C4-2B (cell line): ENCODE results near the gene SLC2A8.

Experiments
- H3K27ac ChIP-seq: fragments of 450-650 bp; 2 replicates; pipeline ENCODE4 v1.5.1; 2017
- ZFX ChIP-seq: fragments of 450-650 bp; IDR thresholded peaks from 2 replicates; pipeline ENCODE4 v1.6.1; 2017
- TF ChIP-seq, protein P1 (sequence below): fragments of 450-650 bp; conservative IDR thresholded peaks from 2 replicates; pipeline ENCODE4 v1.5.1; 2017; ENCODE audit warnings: mild to moderate bottlenecking

Gene SLC2A8

DNA sequence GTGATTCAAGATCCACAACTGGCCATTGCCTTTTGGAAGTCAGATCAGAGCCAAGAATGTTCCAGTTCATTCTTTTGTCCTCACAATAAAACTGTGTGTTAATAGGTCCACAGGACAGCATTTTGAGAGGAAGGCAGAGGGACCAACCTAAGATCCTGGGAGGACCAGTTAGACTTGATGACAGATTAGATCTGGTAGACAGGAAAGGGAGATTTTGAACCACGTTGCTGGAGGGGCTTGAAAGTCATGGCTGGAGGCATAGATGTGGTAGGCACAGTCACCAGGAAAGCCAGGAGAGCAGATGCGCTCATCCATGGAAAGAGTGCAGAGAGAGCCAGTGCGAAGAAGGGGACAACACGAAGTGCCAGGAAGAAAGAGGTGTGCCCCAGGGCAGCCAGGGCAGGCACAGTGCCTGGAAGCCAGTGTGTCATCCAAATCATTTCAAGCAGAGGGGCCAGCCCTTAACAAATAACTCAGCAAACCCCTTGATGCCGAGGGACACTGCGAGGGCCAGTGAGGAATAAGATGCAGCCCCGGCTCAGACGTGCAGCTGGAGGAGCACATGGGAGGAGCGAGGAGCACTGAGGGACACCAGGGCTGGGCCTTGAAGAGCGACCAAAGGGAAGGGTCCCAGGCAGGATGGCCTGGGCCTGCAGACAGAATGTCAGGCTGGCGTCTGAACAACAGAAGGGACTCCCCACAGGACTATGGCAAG, 12.8 kb upstream of the SLC2A8 start:
- TF ChIP-seq, protein P1, sequence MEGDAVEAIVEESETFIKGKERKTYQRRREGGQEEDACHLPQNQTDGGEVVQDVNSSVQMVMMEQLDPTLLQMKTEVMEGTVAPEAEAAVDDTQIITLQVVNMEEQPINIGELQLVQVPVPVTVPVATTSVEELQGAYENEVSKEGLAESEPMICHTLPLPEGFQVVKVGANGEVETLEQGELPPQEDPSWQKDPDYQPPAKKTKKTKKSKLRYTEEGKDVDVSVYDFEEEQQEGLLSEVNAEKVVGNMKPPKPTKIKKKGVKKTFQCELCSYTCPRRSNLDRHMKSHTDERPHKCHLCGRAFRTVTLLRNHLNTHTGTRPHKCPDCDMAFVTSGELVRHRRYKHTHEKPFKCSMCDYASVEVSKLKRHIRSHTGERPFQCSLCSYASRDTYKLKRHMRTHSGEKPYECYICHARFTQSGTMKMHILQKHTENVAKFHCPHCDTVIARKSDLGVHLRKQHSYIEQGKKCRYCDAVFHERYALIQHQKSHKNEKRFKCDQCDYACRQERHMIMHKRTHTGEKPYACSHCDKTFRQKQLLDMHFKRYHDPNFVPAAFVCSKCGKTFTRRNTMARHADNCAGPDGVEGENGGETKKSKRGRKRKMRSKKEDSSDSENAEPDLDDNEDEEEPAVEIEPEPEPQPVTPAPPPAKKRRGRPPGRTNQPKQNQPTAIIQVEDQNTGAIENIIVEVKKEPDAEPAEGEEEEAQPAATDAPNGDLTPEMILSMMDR = no peak
- TF ChIP-seq ZFX = no peak
- H3K27ac ChIP-seq = no peak overlapping the region; the same call in 1 of the 2 replicates

DNA sequence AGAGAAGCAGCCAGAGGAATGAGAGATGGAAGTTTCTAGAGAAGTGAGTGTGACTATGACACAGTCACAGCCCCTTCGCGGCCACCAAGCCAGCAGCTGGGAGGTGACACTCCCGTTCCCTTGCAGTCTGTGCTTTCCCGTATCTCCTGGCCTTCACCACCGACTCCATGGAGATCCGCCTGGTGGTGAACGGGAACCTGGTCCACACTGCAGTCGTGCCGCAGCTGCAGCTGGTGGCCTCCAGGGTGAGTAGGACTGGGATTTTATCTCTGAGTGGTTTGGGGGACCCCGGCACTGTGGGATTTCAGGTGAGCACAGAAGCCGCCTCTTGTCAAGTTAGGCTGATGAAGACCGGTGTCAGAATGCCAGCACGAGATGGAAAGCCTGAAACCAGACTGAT, 12.1 kb upstream of the SLC2A8 start:
- TF ChIP-seq ZFX = no peak
- TF ChIP-seq, protein P1 = no peak

DNA sequence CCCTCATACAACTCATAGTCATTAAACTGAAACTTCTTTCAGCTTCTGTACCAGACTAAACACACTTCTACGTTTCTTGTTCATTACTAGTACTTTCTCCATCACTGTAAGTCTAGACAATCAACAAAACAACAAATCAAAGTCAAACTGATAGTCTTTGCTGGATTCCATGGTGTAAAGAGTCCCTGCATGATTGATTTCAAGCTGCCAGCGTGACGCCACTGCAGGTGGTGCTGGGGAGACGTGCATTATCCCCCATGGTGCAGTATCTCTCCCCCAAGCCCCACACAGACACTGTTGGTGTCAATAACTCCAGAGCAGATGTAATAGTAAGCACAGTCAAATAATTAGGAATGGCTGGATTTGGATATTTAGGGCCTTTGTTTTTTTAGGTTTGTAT, 10.7 kb upstream of the SLC2A8 start:
- TF ChIP-seq, protein P1 = no peak
- no peak for TF ChIP-seq ZFX

More for the DNA sequence above, 12.1 kb upstream of the SLC2A8 start:
- no peak overlapping the region; the same call in 1 of the 2 replicates for H3K27ac ChIP-seq

DNA sequence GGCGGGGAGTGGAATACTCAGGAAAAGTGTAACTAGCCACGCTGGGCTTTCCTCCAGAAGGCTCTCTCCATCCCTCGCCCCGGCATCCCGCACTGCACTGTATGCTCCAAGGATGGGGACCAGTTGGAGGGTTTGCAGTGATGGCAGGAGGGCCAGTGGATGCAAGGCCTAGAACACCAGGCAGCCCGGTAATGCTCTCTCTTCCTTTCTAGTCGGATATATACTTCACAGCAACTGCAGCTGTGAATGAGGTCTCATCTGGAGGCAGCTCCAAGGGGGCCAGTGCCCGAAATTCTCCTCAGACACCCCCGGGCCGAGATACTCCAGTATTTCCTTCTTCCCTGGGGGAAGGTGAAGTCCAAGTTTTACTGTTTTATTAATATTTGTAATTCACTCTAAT, 10.0 kb upstream of the SLC2A8 start:
- no peak for TF ChIP-seq ZFX
- TF ChIP-seq, protein P1 = no peak
- H3K27ac ChIP-seq = no peak overlapping the region

More for the DNA sequence above, 10.7 kb upstream of the SLC2A8 start:
- no peak overlapping the region for H3K27ac ChIP-seq

DNA sequence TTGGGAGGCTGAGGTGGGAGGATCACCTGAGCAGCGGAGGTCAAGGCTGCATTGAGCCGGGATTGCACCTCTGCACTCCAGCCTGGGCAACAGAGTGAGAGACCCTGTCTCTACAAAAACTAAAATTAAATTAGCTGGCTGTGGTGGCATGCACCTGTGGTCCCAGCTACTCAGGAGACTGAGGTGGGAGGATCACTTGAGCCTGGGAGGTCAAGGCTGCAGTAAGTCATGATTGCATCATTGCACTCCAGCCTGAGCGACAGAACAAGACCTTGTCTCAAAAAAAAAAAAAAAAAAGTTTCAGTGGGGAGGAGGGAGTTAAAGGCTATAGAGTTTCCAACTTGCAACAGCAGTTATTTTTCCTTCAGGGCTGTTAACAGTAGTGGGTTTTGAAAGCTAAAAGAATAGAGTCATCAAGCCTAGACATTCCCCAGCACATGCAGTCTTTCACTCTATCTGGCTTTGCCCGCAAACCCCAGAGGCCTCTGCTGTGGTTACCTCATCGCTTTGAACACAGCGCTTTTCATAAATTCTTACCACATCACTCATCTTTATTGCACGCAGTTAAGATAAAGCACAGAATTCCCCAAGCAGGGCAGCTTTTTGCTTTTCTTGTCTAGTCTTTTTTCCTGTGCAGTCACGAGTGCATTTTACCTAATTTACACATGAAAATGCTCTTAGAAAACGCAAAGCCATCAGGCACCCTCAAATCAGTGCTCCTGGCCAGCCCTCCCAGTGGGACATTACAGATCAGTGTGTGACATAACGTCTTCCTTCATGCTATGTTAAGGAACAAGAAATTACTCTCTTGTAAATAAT, 8.7 kb upstream of the SLC2A8 start:
- TF ChIP-seq, protein P1 = no peak
- no peak for TF ChIP-seq ZFX
- no peak overlapping the region for H3K27ac ChIP-seq

DNA sequence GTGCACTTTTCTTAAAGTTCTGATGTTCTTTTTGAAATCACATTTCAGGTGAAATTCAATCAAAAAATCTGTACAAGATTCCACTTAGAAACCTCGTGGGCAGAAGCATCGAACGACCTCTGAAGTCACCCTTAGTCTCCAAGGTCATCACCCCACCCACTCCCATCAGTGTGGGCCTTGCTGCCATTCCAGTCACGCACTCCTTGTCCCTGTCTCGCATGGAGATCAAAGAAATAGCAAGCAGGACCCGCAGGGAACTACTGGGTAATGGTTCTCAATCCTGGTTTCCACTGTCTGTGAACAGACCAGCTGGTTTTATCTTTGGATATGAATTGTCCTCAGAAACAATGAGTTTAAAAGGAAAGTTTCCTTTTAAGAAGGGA, 8.1 kb upstream of the SLC2A8 start:
- TF ChIP-seq, protein P1 = no peak
- no peak for TF ChIP-seq ZFX
- no peak overlapping the region for H3K27ac ChIP-seq
